Activated T-cell treated with anti-CD3 and anti-CD28 coated beads, Interleukin-2, amount 50 U/mL, for 24 hours (primary cell): ENCODE measurements around the gene CLDN1.

Experiments used
- DNase-seq: peaks from one replicate; pipeline ENCODE4 v3.0.0-alpha.2; 2020
- H3K27ac Mint-ChIP-seq: 2 replicates; pipeline ENCODE4 v1.8.0; 2020; ENCODE audit warnings: mild to moderate bottlenecking, mixed read lengths
- H3K27me3 Mint-ChIP-seq: 2 replicates; pipeline ENCODE4 v1.8.0; 2020; ENCODE audit warnings: mixed read lengths
- H3K36me3 Mint-ChIP-seq: 2 replicates; pipeline ENCODE4 v1.8.0; 2020; ENCODE audit warnings: low read depth, mixed read lengths
- H3K4me1 Mint-ChIP-seq: 2 replicates; pipeline ENCODE4 v1.8.0; 2020; ENCODE audit warnings: low read depth, mixed read lengths
- H3K4me3 Mint-ChIP-seq: 2 replicates; pipeline ENCODE4 v1.8.0; 2020; ENCODE audit warnings: mild to moderate bottlenecking, moderate library complexity, mixed read lengths
- H3K9me3 Mint-ChIP-seq: 2 replicates; pipeline ENCODE4 v1.8.0; 2020; ENCODE audit warnings: mixed read lengths

The CLDN1 gene

GRCh38 chr3:190319660-190320059 is 2.6 kb downstream of the CLDN1 start:
- no peak overlapping the region for H3K4me3 Mint-ChIP-seq
- H3K9me3 Mint-ChIP-seq = no peaks in the 10 kb centered on the region

GRCh38 chr3:190318666-190319065 is 3.6 kb downstream of the CLDN1 start:
- Mint-ChIP-seq H3K4me3 (no peak overlapping the region), H3K27ac (peak overlapping the region; percentile 1), H3K4me1 (peaks cover 39% of the 10 kb centered on the region), H3K36me3 (no peaks in the 10 kb centered on the region), H3K9me3 (no peaks in the 10 kb centered on the region), H3K27me3 (peaks cover 40% of the 10 kb centered on the region)
- no peak for DNase-seq

More at GRCh38 chr3:190319660-190320059, 2.6 kb downstream of the CLDN1 start:
- Mint-ChIP-seq H3K27ac (peak overlapping the region; percentile 74), H3K36me3 (no peaks in the 10 kb centered on the region), H3K27me3 (peaks cover 47% of the 10 kb centered on the region), H3K4me1 (peaks cover 39% of the 10 kb centered on the region)
- DNase-seq = peak; percentile 38

GRCh38 chr3:190314741-190315140 is 7.5 kb downstream of the CLDN1 start:
- H3K9me3 Mint-ChIP-seq = no peaks in the 10 kb centered on the region
- H3K4me3 Mint-ChIP-seq = no peak overlapping the region

GRCh38 chr3:190309414-190309813 is 12.8 kb downstream of the CLDN1 start:
- Mint-ChIP-seq H3K4me3 (no peak overlapping the region), H3K9me3 (no peaks in the 10 kb centered on the region), H3K27ac (no peak overlapping the region), H3K36me3 (no peaks in the 10 kb centered on the region), H3K27me3 (peaks cover 3% of the 10 kb centered on the region), H3K4me1 (peaks cover 27% of the 10 kb centered on the region)
- no peak for DNase-seq

More at GRCh38 chr3:190314741-190315140, 7.5 kb downstream of the CLDN1 start:
- no peak overlapping the region for H3K27ac Mint-ChIP-seq
- peaks cover 16% of the 10 kb centered on the region for H3K4me1 Mint-ChIP-seq
- H3K36me3 Mint-ChIP-seq = no peaks in the 10 kb centered on the region
- no peak for DNase-seq
- H3K27me3 Mint-ChIP-seq = peaks cover 14% of the 10 kb centered on the region

- no peak overlapping the region for H3K4me3 Mint-ChIP-seq
- peaks cover 27% of the 10 kb centered on the region for H3K4me1 Mint-ChIP-seq
- H3K36me3 Mint-ChIP-seq = no peaks in the 10 kb centered on the region
- DNase-seq = no peak
- H3K9me3 Mint-ChIP-seq = no peaks in the 10 kb centered on the region
- H3K27me3 Mint-ChIP-seq = no peaks in the 10 kb centered on the region
- no peak overlapping the region for H3K27ac Mint-ChIP-seq
These were observed 14.1 kb downstream of the CLDN1 start for GRCh38 chr3:190308154-190308553.

- DNase-seq = no peak
- Mint-ChIP-seq H3K27ac (peak overlapping the region; percentile 88), H3K9me3 (no peaks in the 10 kb centered on the region), H3K27me3 (no peaks in the 10 kb centered on the region), H3K4me3 (no peak overlapping the region), H3K4me1 (peaks cover 28% of the 10 kb centered on the region), H3K36me3 (no peaks in the 10 kb centered on the region)
These were observed 15.1 kb downstream of the CLDN1 start for GRCh38 chr3:190307164-190307545.

GRCh38 chr3:190306513-190307163 is 15.6 kb downstream of the CLDN1 start:
- no peak for DNase-seq
- peaks cover 33% of the 10 kb centered on the region for H3K4me1 Mint-ChIP-seq
- H3K27me3 Mint-ChIP-seq = no peaks in the 10 kb centered on the region
- H3K9me3 Mint-ChIP-seq = no peaks in the 10 kb centered on the region
- no peak overlapping the region for H3K4me3 Mint-ChIP-seq
- H3K36me3 Mint-ChIP-seq = no peaks in the 10 kb centered on the region
- H3K27ac Mint-ChIP-seq = peak overlapping the region; percentile 88

- Mint-ChIP-seq H3K9me3 (no peaks in the 10 kb centered on the region), H3K4me1 (peaks cover 36% of the 10 kb centered on the region), H3K36me3 (no peaks in the 10 kb centered on the region), H3K27ac (peak overlapping the region; percentile 88), H3K4me3 (no peak overlapping the region), H3K27me3 (no peaks in the 10 kb centered on the region)
- no peak for DNase-seq
These were observed 16.2 kb downstream of the CLDN1 start for GRCh38 chr3:190306026-190306425.

- Mint-ChIP-seq H3K9me3 (no peaks in the 10 kb centered on the region), H3K27ac (no peak overlapping the region), H3K4me1 (peaks cover 38% of the 10 kb centered on the region), H3K36me3 (no peaks in the 10 kb centered on the region), H3K4me3 (no peak overlapping the region), H3K27me3 (no peaks in the 10 kb centered on the region)
- DNase-seq = no peak
These were observed 16.8 kb downstream of the CLDN1 start for GRCh38 chr3:190305406-190305805.

GRCh38 chr3:190303884-190304283 is 18.4 kb downstream of the CLDN1 start:
- DNase-seq = no peak
- H3K4me1 Mint-ChIP-seq = peaks cover 42% of the 10 kb centered on the region

GRCh38 chr3:190302212-190302867 is 19.9 kb downstream of the CLDN1 start:
- DNase-seq = no peak
- Mint-ChIP-seq H3K4me1 (peaks cover 38% of the 10 kb centered on the region), H3K9me3 (no peaks in the 10 kb centered on the region), H3K27ac (no peak overlapping the region), H3K36me3 (no peaks in the 10 kb centered on the region), H3K4me3 (no peak overlapping the region), H3K27me3 (no peaks in the 10 kb centered on the region)

More at GRCh38 chr3:190303884-190304283, 18.4 kb downstream of the CLDN1 start:
- Mint-ChIP-seq H3K36me3 (no peaks in the 10 kb centered on the region), H3K9me3 (no peaks in the 10 kb centered on the region), H3K27ac (no peak overlapping the region), H3K4me3 (no peak overlapping the region), H3K27me3 (no peaks in the 10 kb centered on the region)

GRCh38 chr3:190301591-190301990 is 20.7 kb downstream of the CLDN1 start:
- H3K4me3 Mint-ChIP-seq = no peak overlapping the region
- no peaks in the 10 kb centered on the region for H3K36me3 Mint-ChIP-seq
- peaks cover 30% of the 10 kb centered on the region for H3K4me1 Mint-ChIP-seq
- H3K9me3 Mint-ChIP-seq = no peaks in the 10 kb centered on the region
- DNase-seq = no peak
- no peaks in the 10 kb centered on the region for H3K27me3 Mint-ChIP-seq
- no peak overlapping the region for H3K27ac Mint-ChIP-seq

GRCh38 chr3:190299969-190300368 is 22.3 kb downstream of the CLDN1 start:
- no peaks in the 10 kb centered on the region for H3K36me3 Mint-ChIP-seq
- no peaks in the 10 kb centered on the region for H3K27me3 Mint-ChIP-seq
- peaks cover 16% of the 10 kb centered on the region for H3K4me1 Mint-ChIP-seq
- H3K4me3 Mint-ChIP-seq = no peak overlapping the region
- H3K9me3 Mint-ChIP-seq = no peaks in the 10 kb centered on the region
- H3K27ac Mint-ChIP-seq = no peak overlapping the region
- DNase-seq = no peak

GRCh38 chr3:190294030-190294429 is 28.2 kb downstream of the CLDN1 start:
- no peaks in the 10 kb centered on the region for H3K4me1 Mint-ChIP-seq
- H3K9me3 Mint-ChIP-seq = peaks cover 9% of the 10 kb centered on the region
- no peak overlapping the region for H3K4me3 Mint-ChIP-seq
- no peaks in the 10 kb centered on the region for H3K36me3 Mint-ChIP-seq
- H3K27me3 Mint-ChIP-seq = peaks cover 5% of the 10 kb centered on the region
- H3K27ac Mint-ChIP-seq = no peak overlapping the region
- DNase-seq = no peak

GRCh38 chr3:190293621-190294020 is 28.6 kb downstream of the CLDN1 start:
- Mint-ChIP-seq H3K4me3 (no peak overlapping the region), H3K36me3 (no peaks in the 10 kb centered on the region), H3K27me3 (peaks cover 5% of the 10 kb centered on the region), H3K27ac (no peak overlapping the region), H3K9me3 (peaks cover 12% of the 10 kb centered on the region), H3K4me1 (no peaks in the 10 kb centered on the region)
- DNase-seq = no peak
